Esophagus mucosa (tissue), 1 donor: Measurements from ENCODE around the gene IDH3G. TPM values are rescaled to one million over a fixed set of nuclear protein-coding genes. Genes with fewer than 3 reads are reported as not detected.
"Not testable (repeated sequence)": the region's sequence is repeated elsewhere in the genome, so short reads cannot be mapped to it uniquely, and the experiment has no call there.

Source experiments
- ATAC-seq: fragments of 200-7000 bp; cut with Tn5 transposase; one replicate; pipeline ENCODE4 v1.9.1; 2020
- total RNA-seq: library from RNA; stranded (reverse); gene quantifications from one replicate; pipeline ENCODE4 v1.2.4, GENCODE V29; 2023
- donor health status: DM: yes; HTN: yes; CAD: no.

IDH3G gene
- 32.6 TPM for total RNA-seq

- peak; percentile 96 for ATAC-seq
Measured at GRCh38 chrX:153794018-153794896, at the start of gene IDH3G, which contains the start of gene SSR4. Gene IDH3G, minus strand, starts transcription at chrX:153794375. Its CDS starts 49 bp downstream, at chrX:153794326. Gene SSR4, plus strand, starts transcription at chrX:153794668. Its CDS starts 20 bp downstream, at chrX:153794688.

- ATAC-seq, result no peak
Measured at GRCh38 chrX:153836921-153837320, 42.7 kb upstream of the IDH3G start.

GRCh38 chrX:153832728-153833127 lies 38.6 kb upstream of the IDH3G start:
- ATAC-seq, result no peak

GRCh38 chrX:153831429-153832150 lies 37.4 kb upstream of the IDH3G start:
- ATAC-seq, result no peak

GRCh38 chrX:153830640-153831428 lies 36.7 kb upstream of the IDH3G start:
- no peak for ATAC-seq

- peak; percentile 24 for ATAC-seq
Measured at GRCh38 chrX:153829799-153830639, 35.8 kb upstream of the IDH3G start, which contains the start of gene PDZD4. Gene PDZD4, minus strand, starts transcription at chrX:153830544. Its CDS starts 246 bp downstream, at chrX:153830298.

- no peak for ATAC-seq
Measured at GRCh38 chrX:153829549-153829798, 35.3 kb upstream of the IDH3G start.

GRCh38 chrX:153828723-153829548 lies 34.8 kb upstream of the IDH3G start:
- no peak for ATAC-seq

GRCh38 chrX:153828308-153828707 lies 34.1 kb upstream of the IDH3G start:
- ATAC-seq, result no peak

- ATAC-seq, result no peak
Measured at GRCh38 chrX:153827903-153828302, 33.7 kb upstream of the IDH3G start.

GRCh38 chrX:153827016-153827415 lies 32.8 kb upstream of the IDH3G start:
- ATAC-seq, result no peak

GRCh38 chrX:153825042-153825441 lies 30.9 kb upstream of the IDH3G start:
- no peak for ATAC-seq

GRCh38 chrX:153824348-153824747 lies 30.2 kb upstream of the IDH3G start:
- ATAC-seq, result no peak

GRCh38 chrX:153821066-153821465 lies 26.9 kb upstream of the IDH3G start:
- no peak for ATAC-seq

- ATAC-seq, result no peak
Measured at GRCh38 chrX:153820601-153821000, 26.4 kb upstream of the IDH3G start.

- ATAC-seq, result no peak
Measured at GRCh38 chrX:153819384-153820040, 25.3 kb upstream of the IDH3G start.

GRCh38 chrX:153818571-153819383 lies 24.6 kb upstream of the IDH3G start:
- ATAC-seq, result peak; percentile 34

- ATAC-seq, result not testable (repeated sequence)
Measured at GRCh38 chrX:153818064-153818463, 23.9 kb upstream of the IDH3G start.

- no peak for ATAC-seq
Measured at GRCh38 chrX:153816831-153817690, 22.9 kb upstream of the IDH3G start.
